MCF 10A (cell line): ENCODE results near the gene DHX34. TPM values are rescaled to one million over a fixed set of nuclear protein-coding genes. Genes with fewer than 3 reads are reported as not detected.

ENCODE experiments used
- BruUV-seq: library from RNA; stranded (reverse); fragments of 400-500 nt; replicated peaks from 2 replicates; lab custom pipeline; 2021; lab: Mats Ljungman, UMichigan
- CTCF ChIA-PET: fragments of 300-600 bp; sonication (Branson Sonifier 250); formaldehyde crosslinking; extraction: SDS; loops from one replicate; lab custom pipeline; 2021; ENCODE audit warnings: antibody characterized with exemption, inconsistent platforms; lab: Yijun Ruan, JAX
- POLR2A ChIA-PET: fragments of 300-600, 350-650 bp; sonication (Branson Sonifier 250); formaldehyde crosslinking; extraction: SDS; loops from one replicate; lab custom pipeline; 2020; ENCODE audit warnings: antibody characterized with exemption, inconsistent platforms; lab: Yijun Ruan, JAX
- DNase-seq: peaks from one replicate; pipeline ENCODE4 v3.0.0-alpha.2; 2018; ENCODE audit not compliant: unreplicated experiment
- H3K27ac Mint-ChIP-seq: one replicate; pipeline ENCODE4 v1.8.0; 2022; ENCODE audit warnings: mild to moderate bottlenecking, low read depth, mixed read lengths; ENCODE audit not compliant: unreplicated experiment
- H3K27me3 Mint-ChIP-seq: one replicate; pipeline ENCODE4 v1.8.0; 2022; ENCODE audit warnings: mixed read lengths; ENCODE audit not compliant: insufficient read depth, unreplicated experiment
- H3K36me3 Mint-ChIP-seq: one replicate; pipeline ENCODE4 v1.8.0; 2022; ENCODE audit warnings: mild to moderate bottlenecking, moderate library complexity, mixed read lengths; ENCODE audit not compliant: insufficient read depth, unreplicated experiment
- H3K4me1 Mint-ChIP-seq: one replicate; pipeline ENCODE4 v1.8.0; 2022; ENCODE audit warnings: mixed read lengths; ENCODE audit not compliant: insufficient read depth, unreplicated experiment
- H3K4me3 Mint-ChIP-seq: one replicate; pipeline ENCODE4 v1.8.0; 2022; ENCODE audit warnings: mild to moderate bottlenecking, moderate library complexity, mixed read lengths; ENCODE audit not compliant: unreplicated experiment
- H3K9me3 Mint-ChIP-seq: one replicate; pipeline ENCODE4 v1.8.0; 2022; ENCODE audit warnings: mixed read lengths; ENCODE audit not compliant: unreplicated experiment
- intact Hi-C: fragments of 100-400 bp; cut with micrococcal nuclease; formaldehyde crosslinking; loops from 2 replicates; pipeline ENCODE4 v1.14.1; 2022
- total RNA-seq: library from RNA; stranded (reverse); gene quantifications from 2 replicates; pipeline ENCODE4 v1.2.3, GENCODE V29; 2022
- TF ChIP-seq, protein P1 (sequence below): fragments of 200-600 bp; IDR thresholded peaks from one replicate; pipeline ENCODE4 v1.8.0; 2022; ENCODE audit warnings: antibody characterized with exemption, mild to moderate bottlenecking; ENCODE audit not compliant: unreplicated experiment

Gene DHX34
- total RNA-seq, 1 experiment from 2014 or later = 34.7 TPM

DNA sequence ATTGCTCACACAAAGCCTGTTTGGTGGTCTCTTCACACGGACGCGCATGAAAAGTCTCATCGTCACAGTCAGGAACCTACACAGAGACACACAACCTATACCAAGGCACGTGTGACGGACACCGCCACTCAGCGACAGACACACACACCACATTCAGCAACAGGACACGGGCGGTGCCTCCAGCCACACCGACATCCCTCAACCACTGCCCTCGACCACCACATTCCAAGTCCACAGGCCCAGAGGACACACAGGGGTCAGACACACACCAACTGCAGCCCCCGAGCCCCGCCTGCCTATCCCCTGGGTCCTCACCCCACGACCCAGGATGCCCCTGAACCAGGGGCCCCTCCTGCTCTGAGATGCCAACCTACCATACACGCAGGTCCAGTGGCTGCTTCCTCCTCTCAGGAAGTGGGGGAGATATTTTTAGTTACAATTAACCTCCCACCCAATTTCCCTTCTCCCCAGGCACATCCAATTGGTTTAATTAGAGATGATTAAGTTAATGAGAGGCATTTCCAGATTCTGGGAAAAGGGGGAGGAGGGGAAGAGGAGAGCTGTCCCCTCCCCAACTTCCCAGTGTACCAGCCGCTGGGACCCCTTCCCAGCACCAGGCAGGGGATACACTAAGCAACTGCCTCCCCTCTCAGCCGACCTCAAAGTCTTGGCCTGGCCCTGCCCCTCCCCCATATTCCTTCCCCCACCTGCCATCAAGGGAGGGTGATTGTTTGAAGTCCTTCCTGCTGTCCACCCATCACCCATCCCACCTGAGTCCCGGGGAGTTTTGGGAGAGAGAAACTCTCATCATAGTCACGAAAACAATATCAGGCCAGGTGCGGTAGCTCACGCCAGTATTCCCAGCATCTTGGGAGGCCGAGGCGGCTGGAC is 49.8 kb downstream of the DHX34 start:
- Mint-ChIP-seq H3K36me3 (no peaks in the 10 kb centered on the region), H3K4me3 (no peak overlapping the region), H3K9me3 (no peaks in the 10 kb centered on the region), H3K27me3 (peaks cover 19% of the 10 kb centered on the region), H3K27ac (no peak overlapping the region), H3K4me1 (peaks cover 5% of the 10 kb centered on the region)
- ChIA-PET CTCF (interaction anchor here (1.6 kb wide), 1 partner anchor 8 kb away, joined by 13 read pairs; no protein-coding TSS in a partner anchor), POLR2A (interaction anchor here (1.2 kb wide), 1 partner anchor 14 kb away, joined by 3 read pairs; no protein-coding TSS in a partner anchor)
- no peak for DNase-seq
- no TSS peak for BruUV-seq
- intact Hi-C loops = no loop called here
- TF ChIP-seq, protein P1, sequence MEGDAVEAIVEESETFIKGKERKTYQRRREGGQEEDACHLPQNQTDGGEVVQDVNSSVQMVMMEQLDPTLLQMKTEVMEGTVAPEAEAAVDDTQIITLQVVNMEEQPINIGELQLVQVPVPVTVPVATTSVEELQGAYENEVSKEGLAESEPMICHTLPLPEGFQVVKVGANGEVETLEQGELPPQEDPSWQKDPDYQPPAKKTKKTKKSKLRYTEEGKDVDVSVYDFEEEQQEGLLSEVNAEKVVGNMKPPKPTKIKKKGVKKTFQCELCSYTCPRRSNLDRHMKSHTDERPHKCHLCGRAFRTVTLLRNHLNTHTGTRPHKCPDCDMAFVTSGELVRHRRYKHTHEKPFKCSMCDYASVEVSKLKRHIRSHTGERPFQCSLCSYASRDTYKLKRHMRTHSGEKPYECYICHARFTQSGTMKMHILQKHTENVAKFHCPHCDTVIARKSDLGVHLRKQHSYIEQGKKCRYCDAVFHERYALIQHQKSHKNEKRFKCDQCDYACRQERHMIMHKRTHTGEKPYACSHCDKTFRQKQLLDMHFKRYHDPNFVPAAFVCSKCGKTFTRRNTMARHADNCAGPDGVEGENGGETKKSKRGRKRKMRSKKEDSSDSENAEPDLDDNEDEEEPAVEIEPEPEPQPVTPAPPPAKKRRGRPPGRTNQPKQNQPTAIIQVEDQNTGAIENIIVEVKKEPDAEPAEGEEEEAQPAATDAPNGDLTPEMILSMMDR = no peak

DNA sequence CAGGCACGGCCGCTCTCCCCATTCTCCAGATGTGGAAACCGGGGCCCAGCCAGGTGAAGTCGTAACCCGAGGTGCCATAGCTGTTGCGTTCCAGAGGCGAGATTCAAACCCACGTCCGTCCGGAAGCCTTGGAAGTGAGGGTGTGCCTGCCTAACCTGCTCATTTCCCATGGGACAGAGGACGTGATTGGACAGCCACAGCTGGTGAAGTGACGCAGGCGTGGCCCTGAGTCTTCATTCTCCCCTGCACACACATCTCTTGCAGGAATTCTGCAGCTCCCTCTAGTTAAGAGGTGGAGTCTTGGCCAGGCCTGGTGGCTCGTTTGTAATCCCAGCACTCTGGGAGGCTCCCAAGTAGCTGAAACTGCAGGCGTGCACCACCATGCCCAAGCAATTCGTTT is 53.4 kb downstream of the DHX34 start:
- ChIA-PET CTCF (interaction anchor here (0.5 to 1.2 kb wide), 3 partner anchors 12 to 327 kb away, joined by 3 to 4 read pairs (median 4); no protein-coding TSS in a partner anchor), POLR2A (interaction anchor here (1.0 kb wide), 1 partner anchor 14 kb away, joined by 3 read pairs; no protein-coding TSS in a partner anchor)
- Mint-ChIP-seq H3K4me3 (no peak overlapping the region), H3K4me1 (no peaks in the 10 kb centered on the region), H3K9me3 (no peaks in the 10 kb centered on the region), H3K36me3 (no peaks in the 10 kb centered on the region), H3K27me3 (peaks cover 27% of the 10 kb centered on the region), H3K27ac (no peak overlapping the region)
- BruUV-seq = no TSS peak
- no peak for DNase-seq
- intact Hi-C loops = no loop called here
- TF ChIP-seq, protein P1 = no peak

DNA sequence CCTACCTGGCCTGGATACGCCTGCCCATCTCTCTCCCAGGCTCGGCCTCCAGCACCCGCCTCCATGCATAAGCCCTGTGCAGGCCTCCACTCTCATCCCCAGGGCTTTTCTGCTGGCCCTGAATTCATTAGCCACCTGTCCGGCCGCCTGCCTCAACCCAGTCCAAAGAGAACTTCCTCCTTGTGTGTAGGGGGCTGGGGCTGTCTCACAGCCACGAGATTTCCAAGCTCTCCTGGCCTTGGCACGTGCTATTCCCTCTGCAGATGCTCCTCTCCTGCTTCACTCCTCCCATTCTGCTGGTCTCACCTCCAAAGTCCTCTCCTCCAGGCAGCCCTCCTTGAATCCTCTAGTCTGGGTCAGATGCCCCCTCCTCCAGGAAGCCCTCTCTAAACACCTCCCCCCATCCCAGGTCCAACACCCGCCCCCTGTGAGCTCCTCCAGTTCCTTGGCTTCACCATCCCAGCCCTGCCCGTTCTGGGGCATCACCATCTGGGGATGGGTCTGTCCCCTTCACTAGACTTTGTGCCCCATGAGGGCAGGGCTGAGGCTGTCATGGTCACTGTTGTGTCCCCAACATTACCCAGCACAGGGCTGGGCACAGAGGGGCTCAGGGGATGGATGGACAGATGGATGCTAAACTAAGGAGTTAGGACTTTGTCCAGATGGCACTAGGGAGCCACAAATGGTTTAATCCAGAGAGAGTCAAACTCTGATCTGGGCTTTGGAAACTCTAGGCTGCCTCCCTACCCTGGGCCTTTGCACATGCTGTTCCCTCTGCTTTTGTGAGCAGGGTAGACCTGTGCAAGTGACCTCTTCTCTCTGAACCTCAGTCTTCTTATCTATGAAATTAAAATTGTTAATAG is 55.5 kb downstream of the DHX34 start:
- no peak overlapping the region for H3K4me3 Mint-ChIP-seq
- TF ChIP-seq, protein P1 = no peak
- BruUV-seq = no TSS peak

DNA sequence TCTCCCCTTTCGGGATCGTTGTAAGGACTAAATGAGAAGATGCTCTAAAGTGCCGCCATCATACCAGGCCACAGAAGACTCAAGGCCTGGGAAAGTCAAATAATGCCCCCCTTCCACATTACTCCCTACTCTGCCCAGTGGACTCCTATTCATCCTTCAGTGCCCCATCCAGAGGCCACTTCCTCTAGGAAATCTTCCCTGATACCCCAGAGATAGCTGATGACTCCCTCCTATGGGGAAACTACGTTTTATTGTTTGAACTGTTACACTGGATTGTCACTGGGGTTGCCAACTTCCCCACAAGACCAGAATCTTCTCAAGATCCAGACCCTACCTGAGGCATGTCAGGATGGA is 56.1 kb downstream of the DHX34 start:
- ChIA-PET CTCF (interaction anchor here (0.6 kb wide), 1 partner anchor 465 kb away, joined by 7 read pairs; no protein-coding TSS in a partner anchor), POLR2A (no interaction called here)
- H3K27me3 Mint-ChIP-seq = peaks cover 47% of the 10 kb centered on the region
- H3K4me1 Mint-ChIP-seq = no peaks in the 10 kb centered on the region
- no TSS peak for BruUV-seq
- no peaks in the 10 kb centered on the region for H3K9me3 Mint-ChIP-seq
- no peak for DNase-seq
- H3K36me3 Mint-ChIP-seq = no peaks in the 10 kb centered on the region
- H3K27ac Mint-ChIP-seq = no peak overlapping the region
- TF ChIP-seq, protein P1 = no peak
- H3K4me3 Mint-ChIP-seq = no peak overlapping the region
- intact Hi-C loops = no loop called here

More for the DNA sequence above, 55.5 kb downstream of the DHX34 start:
- intact Hi-C loops = no loop called here
- DNase-seq = no peak
- ChIA-PET POLR2A (no interaction called here), CTCF (interaction anchor here (0.6 kb wide), 1 partner anchor 465 kb away, joined by 7 read pairs; no protein-coding TSS in a partner anchor)
- Mint-ChIP-seq H3K27ac (no peak overlapping the region), H3K36me3 (no peaks in the 10 kb centered on the region), H3K27me3 (peaks cover 47% of the 10 kb centered on the region), H3K9me3 (no peaks in the 10 kb centered on the region), H3K4me1 (no peaks in the 10 kb centered on the region)
